22Rv1 (cell line): ENCODE data around the gene PAK4.

Experiments
- CTCF ChIP-seq: fragments of 450-650 bp; IDR thresholded peaks from 2 replicates; pipeline ENCODE4 v1.5.1; 2017; ENCODE audit warnings: mild to moderate bottlenecking
- ZFX ChIP-seq: fragments of 450-650 bp; IDR thresholded peaks from 2 replicates; pipeline ENCODE4 v1.6.1; 2017; ENCODE audit warnings: antibody characterized with exemption, borderline replicate concordance

DNA sequence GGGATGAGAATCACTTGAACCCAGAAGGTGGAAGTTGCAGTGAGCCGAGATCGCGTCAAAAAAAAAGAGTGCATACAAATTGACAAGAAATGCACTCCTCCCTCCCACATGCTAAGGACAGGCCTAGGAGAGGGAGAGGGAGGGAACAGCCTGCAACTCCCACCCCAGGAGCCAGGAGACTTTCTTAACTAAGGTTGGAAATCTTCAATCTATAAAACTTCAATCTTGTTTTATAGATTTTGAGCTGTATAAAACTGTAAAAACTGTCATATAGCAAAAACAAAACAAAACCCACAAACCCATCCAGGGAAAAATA is 79.8 kb downstream of the PAK4 start:
- TF ChIP-seq CTCF (no peak), ZFX (no peak)
